H9 (cell line): ENCODE results near the gene COL3A1. TPM values are rescaled to one million over a fixed set of nuclear protein-coding genes. Genes with fewer than 3 reads are reported as not detected.

Experiments used
- DNase-seq: peaks from one replicate; pipeline ENCODE4 v3.0.0-alpha.2; 2017
- H2AFZ ChIP-seq: one replicate; pipeline ENCODE4 v1.6.1; 2013; ENCODE audit warnings: mild to moderate bottlenecking, low read length, control low read depth, moderate library complexity
- H2AK5ac ChIP-seq: 2 replicates; pipeline ENCODE4 v1.6.1; 2013; ENCODE audit warnings: low read length, control low read depth, mixed read lengths; ENCODE audit not compliant: insufficient read length
- H2BK120ac ChIP-seq: one replicate; pipeline ENCODE4 v1.6.1; 2013; ENCODE audit warnings: low read depth, mild to moderate bottlenecking, low read length, control low read depth, inconsistent platforms; ENCODE audit not compliant: poor library complexity, severe bottlenecking
- H2BK12ac ChIP-seq: 2 replicates; pipeline ENCODE4 v1.6.1; 2013; ENCODE audit warnings: low read length, control low read depth, mixed read lengths, low read depth; ENCODE audit not compliant: insufficient read length
- H2BK15ac ChIP-seq: 2 replicates; pipeline ENCODE4 v1.6.1; 2013; ENCODE audit warnings: low read depth, low read length, control low read depth
- H2BK20ac ChIP-seq: one replicate; pipeline ENCODE4 v1.6.1; 2013; ENCODE audit warnings: low read depth, mild to moderate bottlenecking, low read length, control low read depth, inconsistent platforms; ENCODE audit not compliant: poor library complexity, severe bottlenecking
- H2BK5ac ChIP-seq: 2 replicates; pipeline ENCODE4 v1.6.1; 2013; ENCODE audit warnings: low read length, control low read depth, mixed read lengths; ENCODE audit not compliant: insufficient read length
- H3K14ac ChIP-seq: 2 replicates; pipeline ENCODE4 v1.6.1; 2013; ENCODE audit warnings: low read length, control low read depth; ENCODE audit not compliant: insufficient read depth
- H3K18ac ChIP-seq: 2 replicates; pipeline ENCODE4 v1.6.1; 2013; ENCODE audit warnings: low read depth, mild to moderate bottlenecking, mixed read lengths, low read length, control low read depth; ENCODE audit not compliant: insufficient read length
- H3K23ac ChIP-seq: 2 replicates; pipeline ENCODE4 v1.6.1; 2013; ENCODE audit warnings: low read length, control low read depth, mixed read lengths, low read depth; ENCODE audit not compliant: insufficient read length
- H3K23me2 ChIP-seq: 2 replicates; pipeline ENCODE4 v1.6.1; 2013; ENCODE audit warnings: low read depth, mild to moderate bottlenecking, mixed read lengths, low read length, control low read depth; ENCODE audit not compliant: insufficient read length, poor library complexity, severe bottlenecking
- H3K27ac ChIP-seq: 2 replicates; pipeline ENCODE4 v1.5.1; 2013; ENCODE audit warnings: low read length, control low read depth, mixed read lengths, low read depth; ENCODE audit not compliant: insufficient read length
- H3K27me3 ChIP-seq: 2 replicates; pipeline ENCODE4 v1.6.1; 2013; ENCODE audit warnings: low read length, control low read depth, inconsistent platforms; ENCODE audit not compliant: insufficient read depth
- H3K4ac ChIP-seq: 2 replicates; pipeline ENCODE4 v1.6.1; 2013; ENCODE audit warnings: low read depth, mild to moderate bottlenecking, control low read depth, inconsistent platforms, low read length, moderate library complexity
- H3K4me1 ChIP-seq: 2 replicates; pipeline ENCODE4 v1.6.1; 2013; ENCODE audit warnings: low read length, control low read depth, inconsistent platforms; ENCODE audit not compliant: insufficient read depth
- H3K4me2 ChIP-seq: 2 replicates; pipeline ENCODE4 v1.6.1; 2013; ENCODE audit warnings: low read length, control low read depth, mixed read lengths; ENCODE audit not compliant: insufficient read length, insufficient read depth
- H3K56ac ChIP-seq: 2 replicates; pipeline ENCODE4 v1.6.1; 2013; ENCODE audit warnings: low read depth, mild to moderate bottlenecking, mixed read lengths, low read length, control low read depth; ENCODE audit not compliant: insufficient read length
- H3K79me1 ChIP-seq: 2 replicates; pipeline ENCODE4 v1.6.1; 2013; ENCODE audit warnings: low read depth, mild to moderate bottlenecking, moderate library complexity, low read length, control low read depth, inconsistent platforms; ENCODE audit not compliant: insufficient read depth, poor library complexity, severe bottlenecking
- H3K79me2 ChIP-seq: 2 replicates; pipeline ENCODE4 v1.6.1; 2013; ENCODE audit warnings: low read length, control low read depth, inconsistent platforms; ENCODE audit not compliant: insufficient read depth
- H3K9ac ChIP-seq: 2 replicates; pipeline ENCODE4 v1.6.1; 2013; ENCODE audit warnings: low read length, control low read depth, mixed read lengths; ENCODE audit not compliant: insufficient read length; ENCODE audit errors: extremely low read depth
- H3K9me3 ChIP-seq: one replicate; pipeline ENCODE4 v1.6.1; 2013; ENCODE audit warnings: low read depth, low read length, inconsistent platforms; ENCODE audit not compliant: control insufficient read depth
- H3T11ph ChIP-seq: one replicate; pipeline ENCODE4 v1.6.1; 2013; ENCODE audit warnings: mild to moderate bottlenecking, low read length, control low read depth, inconsistent platforms
- H4K20me1 ChIP-seq: one replicate; pipeline ENCODE4 v1.6.1; 2013; ENCODE audit not compliant: control insufficient read depth, insufficient read length, insufficient read depth
- H4K5ac ChIP-seq: 2 replicates; pipeline ENCODE4 v1.6.1; 2013; ENCODE audit warnings: low read depth, mild to moderate bottlenecking, mixed read lengths, low read length, control low read depth; ENCODE audit not compliant: insufficient read length
- H4K8ac ChIP-seq: replicated peaks from 2 replicates; pipeline ENCODE4 v1.6.1; 2013; ENCODE audit warnings: low read length, control low read depth, mixed read lengths, low read depth; ENCODE audit not compliant: insufficient read length
- H4K91ac ChIP-seq: 2 replicates; pipeline ENCODE4 v1.6.1; 2013; ENCODE audit warnings: low read depth, mild to moderate bottlenecking, moderate library complexity, mixed read lengths, low read length, control low read depth; ENCODE audit not compliant: insufficient read length
- H3K27ac Mint-ChIP-seq, 3 experiments: 2 replicates in 2 of 3; 3 replicates in 1 of 3; pipeline ENCODE4 v1.8.0; 2020 to 2021; ENCODE audit warnings: mixed read lengths in 3 of 3, mild to moderate bottlenecking in 1 of 3, moderate library complexity in 1 of 3
- H3K27me3 Mint-ChIP-seq: 2 replicates; pipeline ENCODE4 v1.8.0; 2021; ENCODE audit warnings: low read depth, mild to moderate bottlenecking, moderate library complexity, mixed read lengths
- H3K36me3 Mint-ChIP-seq, 3 experiments: 2 replicates in 2 of 3; 3 replicates in 1 of 3; pipeline ENCODE4 v1.8.0; 2020 to 2021; ENCODE audit warnings: low read depth in 3 of 3, mixed read lengths in 3 of 3; ENCODE audit not compliant: insufficient read depth in 1 of 3
- H3K4me1 Mint-ChIP-seq, 2 experiments: 2 replicates each; pipeline ENCODE4 v1.8.0; 2020; ENCODE audit warnings: mixed read lengths in 2 of 2
- H3K4me3 Mint-ChIP-seq, 2 experiments: 2 replicates in 1 of 2; 3 replicates in 1 of 2; pipeline ENCODE4 v1.8.0; 2020 to 2021; ENCODE audit warnings: mild to moderate bottlenecking in 2 of 2, mixed read lengths in 2 of 2, moderate library complexity in 1 of 2
- H3K9me3 Mint-ChIP-seq, 2 experiments: 2 replicates in 1 of 2; 3 replicates in 1 of 2; pipeline ENCODE4 v1.8.0; 2020; ENCODE audit warnings: mild to moderate bottlenecking in 2 of 2, mixed read lengths in 2 of 2, moderate library complexity in 1 of 2
- CTCF ChIP-seq: fragments of 200-600 bp; sonication (generic); conservative IDR thresholded peaks from 3 replicates; pipeline ENCODE4 v1.8.0; 2021; ENCODE audit warnings: antibody characterized with exemption, mild to moderate bottlenecking
- WGBS: extraction: QIAGEN DNeasy Blood & Tissue Kit; methylation state at CpG from one replicate; pipeline ENCODE4 v1.1.7; 2013; ENCODE audit warnings: missing lambda C conversion rate, low lambda C conversion rate, mixed read lengths; ENCODE audit not compliant: insufficient read length; ENCODE audit errors: extremely low coverage; 5-methylcytosine and 5-hydroxymethylcytosine counted together
- total RNA-seq: library from RNA; stranded (reverse); gene quantifications from 2 replicates; pipeline ENCODE4 v1.2.1, GENCODE V29; 2021

Gene COL3A1
- total RNA-seq, 1 experiment from 2014 or later, result not detected

GRCh38 chr2:189045836-189046235 lies 71.7 kb downstream of the COL3A1 start:
- no peaks in the 10 kb centered on the region for H3K4me1 ChIP-seq
- H3K4ac ChIP-seq, result no peak overlapping the region
- no peaks in the 10 kb centered on the region for H3K9me3 Mint-ChIP-seq
- no peak for TF ChIP-seq CTCF
- H3K27me3 ChIP-seq, result no peaks in the 10 kb centered on the region
- no peaks in the 10 kb centered on the region; a peak in 1 of 4 replicates for H3K4me1 Mint-ChIP-seq
- no peak overlapping the region for H3K27ac ChIP-seq
- no peaks in the 10 kb centered on the region for H3K9me3 ChIP-seq
- WGBS, result no CpG with 5 or more reads among the region's 3 CpGs
- H2BK15ac ChIP-seq, result no peak overlapping the region
- no peak overlapping the region for H3K4me2 ChIP-seq
- H3K18ac ChIP-seq, result no peak overlapping the region
- H4K8ac ChIP-seq, result no peak overlapping the region
- no peaks in the 10 kb centered on the region for H3K27me3 Mint-ChIP-seq
- no peak for DNase-seq
- H3K79me2 ChIP-seq, result no peaks in the 10 kb centered on the region
- H3K14ac ChIP-seq, result no peak overlapping the region
- no peak overlapping the region for H3K56ac ChIP-seq
- H4K91ac ChIP-seq, result no peak overlapping the region
- no peak overlapping the region for H3K27ac Mint-ChIP-seq
- no peaks in the 10 kb centered on the region for H3K23me2 ChIP-seq
- no peak overlapping the region for H2BK5ac ChIP-seq
- no peaks in the 10 kb centered on the region for H3K36me3 Mint-ChIP-seq
- H3K79me1 ChIP-seq, result no peaks in the 10 kb centered on the region
- H2BK12ac ChIP-seq, result no peak overlapping the region
- H2AK5ac ChIP-seq, result no peak overlapping the region
- H2BK120ac ChIP-seq, result no peak overlapping the region
- no peak overlapping the region for H2BK20ac ChIP-seq
- no peaks in the 10 kb centered on the region for H4K20me1 ChIP-seq
- H3K4me3 Mint-ChIP-seq, result no peak overlapping the region
- H3T11ph ChIP-seq, result no peak overlapping the region
- H3K23ac ChIP-seq, result no peak overlapping the region
- no peak overlapping the region for H2AFZ ChIP-seq
- no peak overlapping the region for H3K9ac ChIP-seq
- no peak overlapping the region for H4K5ac ChIP-seq
